Peyer's patch (tissue), 4 donors: ENCODE results near the gene LYG2.
"Not testable (repeated sequence)": the region's sequence is repeated elsewhere in the genome, so short reads cannot be mapped to it uniquely, and the experiment has no call there.

Experiments used
- POLR2A ChIP-seq, 2 donors: fragments of 450-650 bp; IDR thresholded peaks; one replicate each; pipeline ENCODE4 v1.5.1; 2017; ENCODE audit warnings: antibody characterized with exemption in 2 of 2, mild to moderate bottlenecking in 2 of 2, moderate library complexity in 2 of 2
- TF ChIP-seq, protein P1 (sequence below), 6 experiments: fragments of 450-650 bp in 4 of 6; fragments of 200-600 bp in 2 of 6; sonication (generic) in 1 of 6; IDR thresholded peaks; one replicate each; pipeline ENCODE4 v1.5.1; 2017 to 2019; ENCODE audit warnings: antibody characterized with exemption in 6 of 6, mild to moderate bottlenecking in 3 of 6, moderate library complexity in 1 of 6

DNA sequence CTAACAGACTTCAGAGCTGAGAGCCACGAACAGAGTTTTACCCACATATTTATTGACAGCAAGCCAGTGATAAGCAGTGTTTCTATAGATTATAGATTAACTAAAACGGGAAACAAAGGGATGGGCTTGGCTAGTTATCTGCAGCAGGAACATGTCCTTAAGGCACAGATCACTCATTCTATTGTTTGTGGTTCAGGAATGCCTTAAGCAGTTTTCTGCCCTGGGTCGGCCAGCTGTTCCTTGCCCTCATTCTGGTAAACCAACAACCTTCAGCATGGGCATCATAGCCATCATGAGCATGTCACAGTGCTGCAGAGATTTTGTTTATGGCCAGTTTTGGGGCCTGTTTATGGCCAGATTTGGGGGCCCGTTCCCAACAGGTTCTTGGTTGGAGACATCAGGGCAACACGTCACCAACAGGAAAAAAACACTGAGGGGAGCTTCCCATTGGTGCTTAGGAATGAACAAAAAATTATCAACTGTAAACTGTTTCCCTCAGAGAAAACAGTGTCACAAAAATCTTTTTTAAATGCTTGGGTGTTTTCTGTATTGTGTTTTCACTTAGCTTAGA lies 22.8 kb upstream of the LYG2 start:
- TF ChIP-seq, protein P1, sequence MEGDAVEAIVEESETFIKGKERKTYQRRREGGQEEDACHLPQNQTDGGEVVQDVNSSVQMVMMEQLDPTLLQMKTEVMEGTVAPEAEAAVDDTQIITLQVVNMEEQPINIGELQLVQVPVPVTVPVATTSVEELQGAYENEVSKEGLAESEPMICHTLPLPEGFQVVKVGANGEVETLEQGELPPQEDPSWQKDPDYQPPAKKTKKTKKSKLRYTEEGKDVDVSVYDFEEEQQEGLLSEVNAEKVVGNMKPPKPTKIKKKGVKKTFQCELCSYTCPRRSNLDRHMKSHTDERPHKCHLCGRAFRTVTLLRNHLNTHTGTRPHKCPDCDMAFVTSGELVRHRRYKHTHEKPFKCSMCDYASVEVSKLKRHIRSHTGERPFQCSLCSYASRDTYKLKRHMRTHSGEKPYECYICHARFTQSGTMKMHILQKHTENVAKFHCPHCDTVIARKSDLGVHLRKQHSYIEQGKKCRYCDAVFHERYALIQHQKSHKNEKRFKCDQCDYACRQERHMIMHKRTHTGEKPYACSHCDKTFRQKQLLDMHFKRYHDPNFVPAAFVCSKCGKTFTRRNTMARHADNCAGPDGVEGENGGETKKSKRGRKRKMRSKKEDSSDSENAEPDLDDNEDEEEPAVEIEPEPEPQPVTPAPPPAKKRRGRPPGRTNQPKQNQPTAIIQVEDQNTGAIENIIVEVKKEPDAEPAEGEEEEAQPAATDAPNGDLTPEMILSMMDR (IDR thresholded peaks at IDR 0.05): not testable (repeated sequence)
- not testable (repeated sequence) for TF ChIP-seq POLR2A (IDR thresholded peaks at IDR 0.05)
